NCI-H2227 treated with DMSO at 0.1 percent for 48 hours (cell line): ENCODE data around the gene STMP1.
A peak's percentile ranks its signal among the peaks of the same experiment; 100 is the strongest.
"Not testable (repeated sequence)": the region's sequence is repeated elsewhere in the genome, so short reads cannot be mapped to it uniquely, and the experiment has no call there.

ENCODE experiments used
- DNase-seq: peaks from one replicate; lab custom pipeline; 2025; lab: John Stamatoyannopoulos, UW

STMP1 gene

GRCh38 chr7:135662373-135663114 is at the start of gene STMP1:
Gene STMP1 (plus strand): TSS chr7:135662514.
- peak; percentile 95 for DNase-seq

- DNase-seq = no peak
Measured at GRCh38 chr7:135616136-135616535, 46.2 kb upstream of the STMP1 start.

GRCh38 chr7:135617781-135618180 is 44.5 kb upstream of the STMP1 start:
- no peak for DNase-seq

- DNase-seq = no peak
Measured at GRCh38 chr7:135618510-135618909, 43.8 kb upstream of the STMP1 start.

GRCh38 chr7:135620447-135620846 is 41.9 kb upstream of the STMP1 start:
- DNase-seq = no peak

- peak; percentile 74 for DNase-seq
Measured at GRCh38 chr7:135620980-135621850, 41.1 kb upstream of the STMP1 start.

GRCh38 chr7:135634191-135634878 is 28.0 kb upstream of the STMP1 start:
- no peak for DNase-seq

- not testable (repeated sequence) for DNase-seq
Measured at GRCh38 chr7:135639690-135640089, 22.6 kb upstream of the STMP1 start.

GRCh38 chr7:135644154-135644553 is 18.2 kb upstream of the STMP1 start:
- DNase-seq = no peak

- no peak for DNase-seq
Measured at GRCh38 chr7:135644729-135645128, 17.6 kb upstream of the STMP1 start.

GRCh38 chr7:135645296-135645904 is 16.9 kb upstream of the STMP1 start:
- DNase-seq = peak; percentile 50

- no peak for DNase-seq
Measured at GRCh38 chr7:135647755-135648154, 14.6 kb upstream of the STMP1 start.

GRCh38 chr7:135648235-135648634 is 14.1 kb upstream of the STMP1 start:
- no peak for DNase-seq

- no peak for DNase-seq
Measured at GRCh38 chr7:135650831-135651573, 11.3 kb upstream of the STMP1 start.

- no peak for DNase-seq
Measured at GRCh38 chr7:135653340-135654080, 8.8 kb upstream of the STMP1 start.

GRCh38 chr7:135658564-135658963 is 3.8 kb upstream of the STMP1 start:
- DNase-seq = no peak

- DNase-seq = no peak
Measured at GRCh38 chr7:135659159-135659846, 3.0 kb upstream of the STMP1 start.

- DNase-seq = no peak
Measured at GRCh38 chr7:135661311-135662122, 797 bp upstream of the STMP1 start.

- DNase-seq = no peak
Measured at GRCh38 chr7:135662123-135662372, 266 bp upstream of the STMP1 start.
